HEK293 (cell line): ENCODE results near the gene NCKAP5.

Source experiments
- CTCF ChIA-PET: fragments of 350-600 bp; formaldehyde crosslinking; extraction: SDS; loops from one replicate; lab custom pipeline; 2021; ENCODE audit warnings: antibody characterized with exemption; lab: Yijun Ruan, JAX
- POLR2A ChIA-PET: fragments of 300-600 bp; formaldehyde crosslinking; extraction: SDS; loops from one replicate; lab custom pipeline; 2020; ENCODE audit warnings: antibody characterized with exemption, inconsistent platforms; lab: Yijun Ruan, JAX
- H3K27ac ChIP-seq: fragments of 200-500 bp; sonication (Bioruptor generic); 2 replicates; pipeline ENCODE4 v1.5.1; 2014; ENCODE audit warnings: low read depth, low read length, control low read depth, inconsistent platforms; ENCODE audit errors: extremely low read depth
- H3K36me3 ChIP-seq, 2 experiments: fragments of 200-500 bp in 1 of 2; sonication (Bioruptor generic) in 1 of 2; 1 replicate in 1 of 2; 2 replicates in 1 of 2; pipeline ENCODE4 v1.5.1; 2014 to 2017; ENCODE audit warnings: inconsistent platforms in 2 of 2, low read length in 2 of 2; ENCODE audit not compliant: control insufficient read depth in 2 of 2, insufficient read depth in 1 of 2
- H3K4me1 ChIP-seq: fragments of 200-500 bp; sonication (Bioruptor generic); 2 replicates; pipeline ENCODE4 v1.5.1; 2014; ENCODE audit warnings: mild to moderate bottlenecking, low read length, inconsistent platforms; ENCODE audit not compliant: control insufficient read depth, insufficient read depth
- H3K4me3 ChIP-seq: 2 replicates; pipeline ENCODE4 v1.5.1; 2011; ENCODE audit warnings: low read depth, mild to moderate bottlenecking, control low read depth, low read length, moderate library complexity
- H3K9me3 ChIP-seq: fragments of 200-500 bp; sonication (Bioruptor generic); 2 replicates; pipeline ENCODE4 v1.5.1; 2014; ENCODE audit warnings: low read depth, low read length, inconsistent platforms; ENCODE audit not compliant: control insufficient read depth, insufficient read depth
- HOXC10 ChIP-seq: sonication (generic); formaldehyde crosslinking; IDR thresholded peaks from 2 replicates; pipeline ENCODE4 v1.8.1; 2023; ENCODE audit warnings: mild to moderate bottlenecking, missing genetic modification reagents
- OSR2 ChIP-seq: fragments of 450-650 bp; formaldehyde crosslinking; IDR thresholded peaks from 2 replicates; pipeline ENCODE4 v1.5.1; 2016; ENCODE audit warnings: missing biosample characterization, missing genetic modification characterization
- PRDM1 ChIP-seq: fragments of 450-650 bp; formaldehyde crosslinking; IDR thresholded peaks from 2 replicates; pipeline ENCODE4; 2016; ENCODE audit warnings: missing biosample characterization, missing genetic modification characterization
- ZBTB8A ChIP-seq: fragments of 450-650 bp; formaldehyde crosslinking; IDR thresholded peaks from 2 replicates; pipeline ENCODE4 v1.5.1; 2016; ENCODE audit warnings: missing biosample characterization, missing genetic modification characterization
- ZFP3 ChIP-seq: fragments of 450-650 bp; formaldehyde crosslinking; IDR thresholded peaks from 2 replicates; pipeline ENCODE4 v1.5.1; 2016; ENCODE audit warnings: low read depth, missing biosample characterization, missing genetic modification characterization
- ZNF133 ChIP-seq: fragments of 450-650 bp; formaldehyde crosslinking; IDR thresholded peaks from 2 replicates; pipeline ENCODE4 v1.5.1; 2016; ENCODE audit warnings: missing biosample characterization, missing genetic modification characterization
- ZNF202 ChIP-seq: fragments of 450-650 bp; formaldehyde crosslinking; IDR thresholded peaks from 2 replicates; pipeline ENCODE4 v1.5.1; 2016; ENCODE audit warnings: missing biosample characterization, missing genetic modification characterization, borderline replicate concordance
- ZNF214 ChIP-seq: fragments of 450-650 bp; formaldehyde crosslinking; IDR thresholded peaks from 2 replicates; pipeline ENCODE4 v1.5.1; 2017; ENCODE audit warnings: missing biosample characterization, mild to moderate bottlenecking, missing genetic modification characterization, borderline replicate concordance
- ZNF521 ChIP-seq: fragments of 450-650 bp; formaldehyde crosslinking; IDR thresholded peaks from 2 replicates; pipeline ENCODE4 v1.5.1; 2017; ENCODE audit warnings: missing biosample characterization, mild to moderate bottlenecking, missing genetic modification characterization
- ZNF549 ChIP-seq: fragments of 450-650 bp; IDR thresholded peaks from 2 replicates; pipeline ENCODE4 v1.5.1; 2018; ENCODE audit warnings: missing biosample characterization, missing genetic modification characterization, mild to moderate bottlenecking, inconsistent platforms, moderate library complexity
- ZNF555 ChIP-seq: fragments of 450-650 bp; formaldehyde crosslinking; conservative IDR thresholded peaks from 2 replicates; pipeline ENCODE4 v1.5.1; 2017; ENCODE audit warnings: missing biosample characterization, mild to moderate bottlenecking, missing genetic modification characterization, inconsistent platforms
- ZNF610 ChIP-seq: fragments of 450-650 bp; formaldehyde crosslinking; IDR thresholded peaks from 2 replicates; pipeline ENCODE4 v1.5.1; 2016; ENCODE audit warnings: missing biosample characterization, missing genetic modification characterization, borderline replicate concordance
- ZNF629 ChIP-seq: fragments of 450-650 bp; formaldehyde crosslinking; IDR thresholded peaks from 2 replicates; pipeline ENCODE4 v1.5.1; 2017; ENCODE audit warnings: missing biosample characterization, missing genetic modification characterization
- ZNF654 ChIP-seq: fragments of 450-650 bp; formaldehyde crosslinking; IDR thresholded peaks from 2 replicates; pipeline ENCODE4 v1.5.1; 2016; ENCODE audit warnings: low read depth, missing biosample characterization, missing genetic modification characterization
- ZNF701 ChIP-seq: fragments of 450-650 bp; formaldehyde crosslinking; IDR thresholded peaks from 2 replicates; pipeline ENCODE4 v1.5.1; 2016; ENCODE audit warnings: missing biosample characterization, missing genetic modification characterization
- ZNF777 ChIP-seq: fragments of 450-650 bp; formaldehyde crosslinking; IDR thresholded peaks from 2 replicates; pipeline ENCODE4 v1.5.1; 2017; ENCODE audit warnings: missing biosample characterization, missing genetic modification characterization, borderline replicate concordance
- TF ChIP-seq, protein P1 (sequence below): fragments of 450-650 bp; formaldehyde crosslinking; optimal IDR thresholded peaks from 2 replicates; pipeline ENCODE3; 2016; ENCODE audit warnings: missing biosample characterization, mild to moderate bottlenecking, missing genetic modification characterization
- TF ChIP-seq, protein P2 (sequence below): fragments of 450-650 bp; formaldehyde crosslinking; IDR thresholded peaks from 2 replicates; pipeline ENCODE4 v1.5.1; 2016; ENCODE audit warnings: missing biosample characterization, missing genetic modification characterization, borderline replicate concordance
- TF ChIP-seq, protein P3 (sequence below): fragments of 450-650 bp; formaldehyde crosslinking; IDR thresholded peaks from 2 replicates; pipeline ENCODE4 v1.5.1; 2016; ENCODE audit warnings: missing biosample characterization, missing genetic modification characterization
- TF ChIP-seq, protein P4 (sequence below): fragments of 450-650 bp; formaldehyde crosslinking; IDR thresholded peaks from 2 replicates; pipeline ENCODE4 v1.5.1; 2016; ENCODE audit warnings: missing biosample characterization, missing genetic modification characterization
- TF ChIP-seq, protein P5 (sequence below): IDR thresholded peaks from 2 replicates; pipeline ENCODE4 v1.6.1; 2011; ENCODE audit warnings: mild to moderate bottlenecking, low read depth, low read length, borderline replicate concordance

Gene NCKAP5

DNA sequence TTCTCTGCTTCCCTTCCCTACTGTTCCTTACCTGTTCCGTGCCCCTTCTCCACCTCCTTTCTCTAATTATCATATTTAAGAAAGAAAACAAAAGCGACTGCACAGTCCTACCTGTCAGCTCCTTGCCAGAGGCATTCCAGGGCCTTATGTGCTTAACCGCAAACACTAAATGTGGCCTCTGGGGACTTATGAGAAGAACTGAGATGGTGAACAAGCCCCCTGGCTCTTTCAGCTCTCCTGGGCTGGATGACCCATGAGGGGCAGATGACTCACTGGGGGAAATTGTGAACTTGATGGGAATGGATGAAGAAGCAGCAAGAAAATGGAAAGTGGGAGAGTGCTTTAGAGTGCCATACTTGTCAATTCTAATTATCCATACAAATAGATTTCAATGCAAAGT lies 792.0 kb downstream of the NCKAP5 start (continued):
- TF ChIP-seq, protein P1, sequence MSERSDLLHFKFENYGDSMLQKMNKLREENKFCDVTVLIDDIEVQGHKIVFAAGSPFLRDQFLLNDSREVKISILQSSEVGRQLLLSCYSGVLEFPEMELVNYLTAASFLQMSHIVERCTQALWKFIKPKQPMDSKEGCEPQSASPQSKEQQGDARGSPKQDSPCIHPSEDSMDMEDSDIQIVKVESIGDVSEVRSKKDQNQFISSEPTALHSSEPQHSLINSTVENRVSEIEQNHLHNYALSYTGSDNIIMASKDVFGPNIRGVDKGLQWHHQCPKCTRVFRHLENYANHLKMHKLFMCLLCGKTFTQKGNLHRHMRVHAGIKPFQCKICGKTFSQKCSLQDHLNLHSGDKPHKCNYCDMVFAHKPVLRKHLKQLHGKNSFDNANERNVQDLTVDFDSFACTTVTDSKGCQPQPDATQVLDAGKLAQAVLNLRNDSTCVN (tag by site-specific recombination), result no peak
- TF ChIP-seq ZNF654 (tag by site-specific recombination) (no peak), ZNF549 (tag by site-specific recombination) (no peak), ZNF202 (tag by site-specific recombination) (no peak)

DNA sequence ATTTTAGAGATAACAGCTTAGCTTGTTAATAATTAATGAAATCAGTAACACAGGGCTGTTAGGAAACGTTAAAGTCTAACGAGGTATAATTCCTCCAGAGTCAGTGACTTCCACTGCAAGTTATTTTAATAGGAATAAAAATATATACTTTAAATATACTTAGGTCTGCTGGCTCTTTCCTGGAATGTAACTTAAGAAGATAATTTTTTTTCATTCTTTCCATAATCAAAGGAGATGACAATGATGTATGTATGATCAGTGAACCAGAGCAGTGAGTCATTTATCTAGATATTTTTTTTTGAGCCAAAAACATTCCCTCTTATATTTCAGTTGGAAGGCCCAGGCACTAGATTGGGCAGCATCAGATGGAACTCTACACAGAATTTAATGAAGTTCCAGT lies 794.1 kb downstream of the NCKAP5 start:
- ChIA-PET CTCF (no interaction called here), POLR2A (no interaction called here)
- H3K4me3 ChIP-seq, result no peak overlapping the region
- no peak overlapping the region for H3K27ac ChIP-seq
- TF ChIP-seq, protein P2, sequence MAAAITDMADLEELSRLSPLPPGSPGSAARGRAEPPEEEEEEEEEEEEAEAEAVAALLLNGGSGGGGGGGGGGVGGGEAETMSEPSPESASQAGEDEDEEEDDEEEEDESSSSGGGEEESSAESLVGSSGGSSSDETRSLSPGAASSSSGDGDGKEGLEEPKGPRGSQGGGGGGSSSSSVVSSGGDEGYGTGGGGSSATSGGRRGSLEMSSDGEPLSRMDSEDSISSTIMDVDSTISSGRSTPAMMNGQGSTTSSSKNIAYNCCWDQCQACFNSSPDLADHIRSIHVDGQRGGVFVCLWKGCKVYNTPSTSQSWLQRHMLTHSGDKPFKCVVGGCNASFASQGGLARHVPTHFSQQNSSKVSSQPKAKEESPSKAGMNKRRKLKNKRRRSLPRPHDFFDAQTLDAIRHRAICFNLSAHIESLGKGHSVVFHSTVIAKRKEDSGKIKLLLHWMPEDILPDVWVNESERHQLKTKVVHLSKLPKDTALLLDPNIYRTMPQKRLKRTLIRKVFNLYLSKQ, result no peak
- no peak for TF ChIP-seq ZBTB8A (tag by site-specific recombination)
- TF ChIP-seq PRDM1 (tag by site-specific recombination), result no peak
- TF ChIP-seq OSR2 (tag by site-specific recombination), result no peak
- TF ChIP-seq, protein P3, sequence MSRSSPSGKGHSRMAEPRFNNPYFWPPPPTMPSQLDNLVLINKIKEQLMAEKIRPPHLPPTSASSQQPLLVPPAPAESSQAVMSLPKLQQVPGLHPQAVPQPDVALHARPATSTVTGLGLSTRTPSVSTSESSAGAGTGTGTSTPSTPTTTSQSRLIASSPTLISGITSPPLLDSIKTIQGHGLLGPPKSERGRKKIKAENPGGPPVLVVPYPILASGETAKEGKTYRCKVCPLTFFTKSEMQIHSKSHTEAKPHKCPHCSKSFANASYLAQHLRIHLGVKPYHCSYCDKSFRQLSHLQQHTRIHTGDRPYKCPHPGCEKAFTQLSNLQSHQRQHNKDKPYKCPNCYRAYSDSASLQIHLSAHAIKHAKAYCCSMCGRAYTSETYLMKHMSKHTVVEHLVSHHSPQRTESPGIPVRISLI (tag by site-specific recombination), result no peak
- no peak for TF ChIP-seq ZFP3 (tag by site-specific recombination)
- TF ChIP-seq, protein P4, sequence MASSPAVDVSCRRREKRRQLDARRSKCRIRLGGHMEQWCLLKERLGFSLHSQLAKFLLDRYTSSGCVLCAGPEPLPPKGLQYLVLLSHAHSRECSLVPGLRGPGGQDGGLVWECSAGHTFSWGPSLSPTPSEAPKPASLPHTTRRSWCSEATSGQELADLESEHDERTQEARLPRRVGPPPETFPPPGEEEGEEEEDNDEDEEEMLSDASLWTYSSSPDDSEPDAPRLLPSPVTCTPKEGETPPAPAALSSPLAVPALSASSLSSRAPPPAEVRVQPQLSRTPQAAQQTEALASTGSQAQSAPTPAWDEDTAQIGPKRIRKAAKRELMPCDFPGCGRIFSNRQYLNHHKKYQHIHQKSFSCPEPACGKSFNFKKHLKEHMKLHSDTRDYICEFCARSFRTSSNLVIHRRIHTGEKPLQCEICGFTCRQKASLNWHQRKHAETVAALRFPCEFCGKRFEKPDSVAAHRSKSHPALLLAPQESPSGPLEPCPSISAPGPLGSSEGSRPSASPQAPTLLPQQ (tag by site-specific recombination), result no peak
- no peak for TF ChIP-seq ZNF133 (tag by site-specific recombination)
- TF ChIP-seq ZNF777 (tag by site-specific recombination), result no peak
- no peak for TF ChIP-seq ZNF610 (tag by site-specific recombination)
- TF ChIP-seq ZNF555, result no peak
- TF ChIP-seq ZNF521 (tag by site-specific recombination), result no peak
- no peak for TF ChIP-seq ZNF629 (tag by site-specific recombination)
- TF ChIP-seq ZNF214, result no peak
- TF ChIP-seq ZNF701 (tag by site-specific recombination), result no peak
- TF ChIP-seq, protein P5, sequence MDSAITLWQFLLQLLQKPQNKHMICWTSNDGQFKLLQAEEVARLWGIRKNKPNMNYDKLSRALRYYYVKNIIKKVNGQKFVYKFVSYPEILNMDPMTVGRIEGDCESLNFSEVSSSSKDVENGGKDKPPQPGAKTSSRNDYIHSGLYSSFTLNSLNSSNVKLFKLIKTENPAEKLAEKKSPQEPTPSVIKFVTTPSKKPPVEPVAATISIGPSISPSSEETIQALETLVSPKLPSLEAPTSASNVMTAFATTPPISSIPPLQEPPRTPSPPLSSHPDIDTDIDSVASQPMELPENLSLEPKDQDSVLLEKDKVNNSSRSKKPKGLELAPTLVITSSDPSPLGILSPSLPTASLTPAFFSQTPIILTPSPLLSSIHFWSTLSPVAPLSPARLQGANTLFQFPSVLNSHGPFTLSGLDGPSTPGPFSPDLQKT, result no peak
- no peak for TF ChIP-seq HOXC10 (CRISPR knock-in tag)
- no peaks in the 10 kb centered on the region for H3K9me3 ChIP-seq
- no peaks in the 10 kb centered on the region for H3K4me1 ChIP-seq
- H3K36me3 ChIP-seq, result no peaks in the 10 kb centered on the region
